Endothelial cell of umbilical vein (primary cell): Measurements from ENCODE around the gene CCNG2. TPM values are rescaled to one million over a fixed set of nuclear protein-coding genes. Genes with fewer than 3 reads are reported as not detected.

Experiments
- BruUV-seq: library from RNA; stranded (reverse); fragments of 400-500 nt; replicated peaks from 2 replicates; lab custom pipeline; 2021; lab: Mats Ljungman, UMichigan
- CTCF ChIA-PET: fragments of 300-600, 350-600 bp; sonication (Branson Sonifier 250); formaldehyde crosslinking; loops from one replicate; lab custom pipeline; 2021; ENCODE audit warnings: antibody characterized with exemption, inconsistent platforms; lab: Charles Lee
- POLR2A ChIA-PET: fragments of 300-600, 350-600 bp; sonication (Branson Sonifier 250); formaldehyde crosslinking; loops from one replicate; lab custom pipeline; 2021; ENCODE audit warnings: antibody characterized with exemption, inconsistent platforms; lab: Charles Lee
- DNase-seq: peaks from one replicate; pipeline ENCODE4 v3.0.0-alpha.2; 2011; ENCODE audit warnings: low read depth, low spot score
- FAIRE-seq: peaks from 2 replicates; lab custom pipeline; 2011; peaks lifted over from hg19 to GRCh38; lab: Jason Lieb, UNC
- H2AFZ ChIP-seq: 2 replicates; pipeline ENCODE4 v1.6.0; 2012; ENCODE audit warnings: low read depth, low read length, control low read depth, inconsistent platforms
- H3K27ac ChIP-seq: 2 replicates; pipeline ENCODE4 v1.5.1; 2011; ENCODE audit warnings: low read depth, mild to moderate bottlenecking, control low read depth, low read length, moderate library complexity; ENCODE audit not compliant: insufficient read depth
- H3K27me3 ChIP-seq, 2 experiments: 2 replicates each; pipeline versions ENCODE4 v1.6.0 to v1.6.1; 2011; ENCODE audit warnings: low read length in 2 of 2, mixed read lengths in 1 of 2; ENCODE audit not compliant: control insufficient read depth in 2 of 2, insufficient read depth in 2 of 2
- H3K36me3 ChIP-seq, 2 experiments: 2 replicates in 1 of 2; 3 replicates in 1 of 2; pipeline ENCODE4 v1.5.1; 2011; ENCODE audit warnings: low read length in 2 of 2, mild to moderate bottlenecking in 1 of 2, moderate library complexity in 1 of 2; ENCODE audit not compliant: control insufficient read depth in 2 of 2, insufficient read depth in 2 of 2; ENCODE audit errors: extremely low read depth in 1 of 2
- H3K4me1 ChIP-seq: 3 replicates; pipeline ENCODE4 v1.5.1; 2011; ENCODE audit warnings: mild to moderate bottlenecking, low read length; ENCODE audit not compliant: control insufficient read depth, insufficient read depth; ENCODE audit errors: extremely low read depth
- H3K4me2 ChIP-seq: 2 replicates; pipeline ENCODE4 v1.6.1; 2011; ENCODE audit warnings: low read length, control low read depth, mixed read lengths; ENCODE audit not compliant: insufficient read depth
- H3K4me3 ChIP-seq, 3 experiments: fragments of 200-600 bp in 1 of 3; sonication (generic), shearing (Covaris generic) in 1 of 3; replicated peaks in 1 of 3; 2 replicates each; pipeline ENCODE4 v1.5.1; 2011 to 2016; ENCODE audit warnings: control low read depth in 3 of 3, low read length in 3 of 3, mild to moderate bottlenecking in 2 of 3, inconsistent platforms in 1 of 3, low read depth in 1 of 3, moderate library complexity in 1 of 3; ENCODE audit not compliant: insufficient read depth in 1 of 3
- H3K79me2 ChIP-seq: 2 replicates; pipeline ENCODE4 v1.6.0; 2012; ENCODE audit warnings: low read length, inconsistent platforms; ENCODE audit not compliant: control insufficient read depth, insufficient read depth
- H3K9ac ChIP-seq: replicated peaks from 2 replicates; pipeline ENCODE3; 2011; ENCODE audit warnings: low read length, control low read depth; ENCODE audit not compliant: insufficient read depth; ENCODE audit errors: extremely low read depth
- H3K9me1 ChIP-seq: replicated peaks from 3 replicates; pipeline ENCODE4 v1.6.0; 2011; ENCODE audit warnings: mild to moderate bottlenecking, low read length; ENCODE audit not compliant: control insufficient read depth, insufficient read depth; ENCODE audit errors: extremely low read depth
- H3K9me3 ChIP-seq: replicated peaks from 2 replicates; pipeline ENCODE4 v1.5.1; 2012; ENCODE audit warnings: low read length, inconsistent platforms; ENCODE audit not compliant: control insufficient read depth, insufficient read depth
- H4K20me1 ChIP-seq: replicated peaks from 2 replicates; pipeline ENCODE3; 2011; ENCODE audit warnings: mild to moderate bottlenecking, low read length; ENCODE audit not compliant: control insufficient read depth, insufficient read depth; ENCODE audit errors: extremely low read depth
- EZH2 ChIP-seq: IDR thresholded peaks from 2 replicates; pipeline ENCODE4 v1.6.1; 2012; ENCODE audit warnings: borderline replicate concordance, low read depth, mild to moderate bottlenecking, moderate library complexity, low read length, inconsistent platforms; ENCODE audit not compliant: severe bottlenecking
- FOS ChIP-seq: IDR thresholded peaks from 2 replicates; pipeline ENCODE4 v1.6.1; 2011; ENCODE audit warnings: mild to moderate bottlenecking, low read length, moderate library complexity, borderline replicate concordance; ENCODE audit not compliant: insufficient read depth
- GATA2 ChIP-seq: IDR thresholded peaks from 2 replicates; pipeline ENCODE4 v1.7.0; 2011; ENCODE audit warnings: low read depth, mild to moderate bottlenecking, moderate library complexity, mixed read lengths, low read length; ENCODE audit not compliant: insufficient read length, insufficient read depth
- JUN ChIP-seq: IDR thresholded peaks from 2 replicates; pipeline ENCODE4 v1.6.1; 2011; ENCODE audit warnings: borderline replicate concordance, low read depth; ENCODE audit not compliant: insufficient read length, insufficient read depth
- MYC ChIP-seq: IDR thresholded peaks from one replicate; pipeline ENCODE4 v1.6.1; 2011; ENCODE audit warnings: mild to moderate bottlenecking, low read depth, low read length
- POLR2A ChIP-seq: IDR thresholded peaks from 2 replicates; pipeline ENCODE4 v1.6.1; 2012; ENCODE audit warnings: low read depth, mild to moderate bottlenecking, control low read depth, low read length
- POLR2AphosphoS5 ChIP-seq: IDR thresholded peaks from 2 replicates; pipeline ENCODE4 v1.6.1; 2012; ENCODE audit warnings: low read depth, mild to moderate bottlenecking, control low read depth, low read length, moderate library complexity; ENCODE audit not compliant: insufficient read depth
- dilution Hi-C: fragments of 300-500 bp; cut with MboI; formaldehyde crosslinking; loops from one replicate; pipeline ENCODE4 v1.15.0; 2019; ENCODE audit warnings: low sequenced_read_pairs; ENCODE audit not compliant: extremely low pct_ligation_motif_present
- intact Hi-C: fragments of 100-400 bp; cut with micrococcal nuclease; formaldehyde crosslinking; loops from one replicate; pipeline ENCODE4 v1.10.0; 2022
- polyA plus RNA-seq, 4 experiments: library from polyadenylated mRNA; depleted of rRNA in 3 of 4; stranded (reverse) in 3 of 4; unstranded in 1 of 4; fragments of >200 nt; gene quantifications; 2 replicates each; pipeline versions ENCODE4 v1.2.1 to v1.2.3, GENCODE V29; 2011 to 2012; ENCODE audit warnings: missing spikeins in 1 of 4
- total RNA-seq: library from RNA; stranded (reverse); gene quantifications from 2 replicates; pipeline ENCODE4 v1.2.3, GENCODE V29; 2021
- TF ChIP-seq, protein P1 (sequence below): IDR thresholded peaks from 2 replicates; pipeline ENCODE4 v1.6.1; 2011; ENCODE audit not compliant: insufficient read depth, insufficient read length
- TF ChIP-seq, protein P2 (sequence below), 2 donors: IDR thresholded peaks; 1 replicate in 1 of 2; 2 replicates in 1 of 2; pipeline ENCODE4 v1.5.1; 2011; ENCODE audit warnings: low read length in 2 of 2, mild to moderate bottlenecking in 2 of 2, moderate library complexity in 2 of 2, control low read depth in 1 of 2, inconsistent platforms in 1 of 2, low read depth in 1 of 2; ENCODE audit not compliant: insufficient read depth in 1 of 2; ENCODE audit errors: extremely low read depth in 1 of 2

Gene CCNG2
- total and polyA plus RNA-seq, 2 donors (not counting 3 experiments of a cell fraction or from before 2014, with no cell fraction given) = 7.9 to 28.3 TPM

- TF ChIP-seq JUN (no peak), MYC (no peak), GATA2 (no peak), POLR2A (no peak), EZH2 (no peak), FOS (no peak), POLR2AphosphoS5 (no peak)
- TF ChIP-seq, protein P1, sequence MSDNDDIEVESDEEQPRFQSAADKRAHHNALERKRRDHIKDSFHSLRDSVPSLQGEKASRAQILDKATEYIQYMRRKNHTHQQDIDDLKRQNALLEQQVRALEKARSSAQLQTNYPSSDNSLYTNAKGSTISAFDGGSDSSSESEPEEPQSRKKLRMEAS = no peak
- TF ChIP-seq, protein P2, sequence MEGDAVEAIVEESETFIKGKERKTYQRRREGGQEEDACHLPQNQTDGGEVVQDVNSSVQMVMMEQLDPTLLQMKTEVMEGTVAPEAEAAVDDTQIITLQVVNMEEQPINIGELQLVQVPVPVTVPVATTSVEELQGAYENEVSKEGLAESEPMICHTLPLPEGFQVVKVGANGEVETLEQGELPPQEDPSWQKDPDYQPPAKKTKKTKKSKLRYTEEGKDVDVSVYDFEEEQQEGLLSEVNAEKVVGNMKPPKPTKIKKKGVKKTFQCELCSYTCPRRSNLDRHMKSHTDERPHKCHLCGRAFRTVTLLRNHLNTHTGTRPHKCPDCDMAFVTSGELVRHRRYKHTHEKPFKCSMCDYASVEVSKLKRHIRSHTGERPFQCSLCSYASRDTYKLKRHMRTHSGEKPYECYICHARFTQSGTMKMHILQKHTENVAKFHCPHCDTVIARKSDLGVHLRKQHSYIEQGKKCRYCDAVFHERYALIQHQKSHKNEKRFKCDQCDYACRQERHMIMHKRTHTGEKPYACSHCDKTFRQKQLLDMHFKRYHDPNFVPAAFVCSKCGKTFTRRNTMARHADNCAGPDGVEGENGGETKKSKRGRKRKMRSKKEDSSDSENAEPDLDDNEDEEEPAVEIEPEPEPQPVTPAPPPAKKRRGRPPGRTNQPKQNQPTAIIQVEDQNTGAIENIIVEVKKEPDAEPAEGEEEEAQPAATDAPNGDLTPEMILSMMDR (IDR thresholded peaks at IDR 0.05; ENCODE audit: extremely low read depth in 1 of 2, insufficient read depth in 1 of 2, low read depth in 1 of 2, low read length in 2 of 2) = no peak
- ChIA-PET POLR2A (interaction anchor here (0.7 kb wide), 1 partner anchor 463 kb away, joined by 3 read pairs; no protein-coding TSS in a partner anchor), CTCF (interaction anchor here (2.5 kb wide), 1 partner anchor 29 kb away, joined by 12 read pairs; no protein-coding TSS in a partner anchor)
- DNase-seq (no peak), FAIRE-seq (no peak)
- Histone ChIP-seq H3K9me3 (no peaks in the 10 kb centered on the region), H3K4me2 (no peak overlapping the region), H3K4me3 (no peak overlapping the region), H4K20me1 (no peaks in the 10 kb centered on the region), H3K27me3 (peaks cover 24% of the 10 kb centered on the region in 2 experiments), H3K9me1 (no peaks in the 10 kb centered on the region), H3K79me2 (no peaks in the 10 kb centered on the region), H3K9ac (no peak overlapping the region), H3K27ac (no peak overlapping the region), H3K4me1 (no peaks in the 10 kb centered on the region), H2AFZ (no peak overlapping the region), H3K36me3 (no peaks in the 10 kb centered on the region)
- intact Hi-C loops (no loop called here), dilution Hi-C loops (no loop called here)
- no TSS peak for BruUV-seq
Measured at GRCh38 chr4:77174426-77174825, 17.4 kb downstream of the CCNG2 start.
